Erythroblast (primary cell): ENCODE data around the gene KRTAP10-12.

Experiments
- GATA1 ChIP-seq: IDR thresholded peaks from 2 replicates; pipeline ENCODE4 v1.6.1; 2011; ENCODE audit warnings: low read depth, mild to moderate bottlenecking, control low read depth, low read length, moderate library complexity
- POLR2A ChIP-seq: IDR thresholded peaks from 2 replicates; pipeline ENCODE4 v1.6.1; 2011; ENCODE audit warnings: mild to moderate bottlenecking, low read length

GRCh38 chr21:44694776-44695175, 2.2 kb upstream of the KRTAP10-12 start:
- no peak for TF ChIP-seq POLR2A
- no peak for TF ChIP-seq GATA1
